CD1c-positive myeloid dendritic cell (primary cell): ENCODE measurements around the gene TTC6.

Experiments used
- DNase-seq: peaks from one replicate; pipeline ENCODE4 v3.0.0-alpha.2; 2016; ENCODE audit errors: extremely low spot score

The TTC6 gene

DNA sequence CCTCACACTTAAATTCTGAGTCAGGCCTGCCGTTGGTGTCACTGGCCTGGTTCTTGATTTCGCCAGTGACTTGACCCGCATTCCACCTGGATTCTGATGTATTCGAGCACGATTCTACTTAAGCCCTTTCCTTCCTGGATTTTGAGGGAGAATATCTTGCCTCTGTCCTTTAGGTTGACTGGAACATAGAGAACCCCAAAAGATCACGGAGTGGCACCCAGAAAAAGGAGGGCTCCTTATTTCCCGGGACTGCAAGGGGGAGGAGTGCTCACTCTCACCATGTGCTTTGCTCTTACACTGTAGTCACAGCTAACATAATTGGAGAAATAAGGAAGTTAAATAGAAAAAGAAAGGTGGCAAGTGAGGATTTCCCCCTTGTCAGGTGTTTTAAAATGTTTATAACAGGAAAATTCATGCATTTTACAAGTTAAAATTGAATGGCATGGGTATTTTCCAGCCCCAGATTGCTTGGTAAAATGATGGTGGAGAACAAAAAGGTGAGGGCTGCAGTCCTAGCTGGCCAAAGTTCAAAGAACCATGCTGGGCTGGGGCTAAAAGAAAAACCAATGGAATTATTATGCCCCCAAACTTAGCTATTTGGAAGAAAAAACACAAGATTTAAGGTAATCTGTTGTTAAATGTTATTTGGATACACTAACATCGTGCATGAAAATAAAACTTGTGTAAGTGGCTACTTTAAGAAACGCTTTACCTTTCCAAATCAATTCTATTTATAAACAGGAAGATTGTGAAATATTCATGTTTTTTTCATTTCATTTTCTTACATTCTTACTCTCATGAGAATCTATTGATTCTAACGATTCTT is 9.2 kb upstream of the TTC6 start:
- DNase-seq, result no peak

DNA sequence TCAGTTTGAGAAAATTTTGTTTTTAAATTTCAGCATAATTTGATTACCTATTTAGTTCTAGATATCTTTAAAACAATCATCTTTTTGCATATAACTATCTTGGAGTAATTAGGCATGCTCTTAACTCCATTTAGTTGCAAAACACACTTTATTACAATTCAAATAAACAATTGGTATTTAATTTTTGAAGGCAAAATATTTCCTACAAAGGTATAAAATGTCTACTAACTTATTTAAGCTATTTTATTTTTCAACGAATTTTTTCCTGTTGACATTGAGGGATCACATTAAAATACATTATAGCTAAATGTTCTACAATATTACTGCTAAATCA is 8.7 kb upstream of the TTC6 start:
- DNase-seq, result no peak

DNA sequence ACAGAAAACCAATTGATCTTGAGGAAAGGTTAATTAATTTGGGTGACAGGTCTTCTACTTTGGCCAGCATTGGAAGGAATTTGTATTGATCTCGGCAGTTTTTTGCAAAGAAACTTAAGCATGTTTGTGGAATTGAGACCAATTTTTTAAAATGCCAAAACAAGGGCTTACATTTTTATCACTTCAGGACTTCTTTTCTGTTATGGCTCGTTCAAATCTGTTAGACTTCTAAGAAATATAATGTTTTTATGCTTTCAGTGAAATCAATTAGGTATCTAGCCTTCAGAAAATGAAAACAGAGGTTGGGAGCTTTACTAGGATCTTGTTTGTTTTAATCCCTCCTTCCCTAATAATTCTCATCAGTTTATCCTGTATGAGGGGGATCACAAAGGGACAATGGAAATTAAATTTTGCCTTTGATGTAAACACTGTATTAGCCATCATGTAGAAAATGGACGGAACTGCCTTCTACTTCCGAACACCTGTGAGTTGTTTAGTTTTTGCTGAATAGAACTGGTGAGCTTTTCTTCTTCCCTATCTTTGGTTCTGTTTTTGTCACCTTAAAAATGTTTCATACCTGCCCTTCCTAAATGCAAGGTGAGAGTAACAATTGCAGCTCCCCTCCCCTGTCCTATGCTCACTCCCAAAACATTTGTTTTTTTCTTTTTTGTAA is 8.2 kb upstream of the TTC6 start:
- no peak for DNase-seq

DNA sequence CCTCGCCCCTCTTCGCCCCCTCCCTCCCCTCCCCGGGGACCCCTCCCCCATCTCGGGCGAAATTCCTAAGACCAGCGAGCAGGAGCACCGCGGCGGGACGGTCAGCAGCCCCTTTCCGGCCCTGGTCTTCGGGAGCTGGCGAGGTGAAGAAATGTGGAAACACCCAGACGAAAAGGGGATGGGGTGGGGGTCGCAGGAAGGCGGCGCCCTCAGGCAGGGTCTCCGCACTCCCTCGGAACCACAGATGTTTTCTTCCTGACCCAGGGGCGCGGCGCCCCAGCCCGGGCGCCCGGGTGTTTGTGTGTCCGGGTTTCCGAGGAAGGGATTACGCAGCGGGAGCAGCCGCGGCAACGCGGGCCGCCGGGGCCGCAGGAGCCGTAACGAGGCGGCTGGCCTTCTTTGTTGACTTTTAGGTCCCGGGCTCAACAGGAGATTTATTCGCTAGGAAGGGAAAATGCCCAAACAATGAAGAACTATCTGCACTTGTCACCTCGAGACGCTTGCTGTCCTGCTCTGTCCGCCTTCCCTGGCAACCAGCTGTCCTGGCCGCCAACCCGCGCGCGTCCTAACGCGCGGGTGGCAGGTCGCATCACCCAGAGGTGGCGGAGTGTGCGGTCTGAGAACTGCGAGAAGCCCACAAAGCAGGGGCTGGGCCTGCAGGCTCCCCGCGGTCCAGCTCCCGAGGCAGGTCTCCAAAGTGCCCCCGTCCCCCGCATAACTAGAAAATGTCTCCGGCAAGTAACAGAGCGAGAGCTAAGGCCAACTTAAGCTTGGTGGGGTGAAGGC is 7.4 kb upstream of the TTC6 start:
- no peak for DNase-seq

DNA sequence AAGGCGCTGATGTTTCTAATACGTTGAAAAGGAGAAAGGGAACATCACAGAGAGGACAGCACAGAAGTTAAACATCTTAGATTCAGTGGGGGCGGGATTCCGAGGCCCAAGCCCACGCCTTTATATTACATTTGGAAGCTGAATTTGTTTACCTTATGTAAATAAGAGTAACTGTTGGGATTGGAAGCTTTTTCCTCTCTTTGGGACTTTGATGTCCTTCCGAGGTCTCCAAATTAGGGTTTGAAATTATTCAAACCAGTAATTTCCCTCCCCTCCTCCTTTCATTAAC is 6.8 kb upstream of the TTC6 start:
- no peak for DNase-seq

DNA sequence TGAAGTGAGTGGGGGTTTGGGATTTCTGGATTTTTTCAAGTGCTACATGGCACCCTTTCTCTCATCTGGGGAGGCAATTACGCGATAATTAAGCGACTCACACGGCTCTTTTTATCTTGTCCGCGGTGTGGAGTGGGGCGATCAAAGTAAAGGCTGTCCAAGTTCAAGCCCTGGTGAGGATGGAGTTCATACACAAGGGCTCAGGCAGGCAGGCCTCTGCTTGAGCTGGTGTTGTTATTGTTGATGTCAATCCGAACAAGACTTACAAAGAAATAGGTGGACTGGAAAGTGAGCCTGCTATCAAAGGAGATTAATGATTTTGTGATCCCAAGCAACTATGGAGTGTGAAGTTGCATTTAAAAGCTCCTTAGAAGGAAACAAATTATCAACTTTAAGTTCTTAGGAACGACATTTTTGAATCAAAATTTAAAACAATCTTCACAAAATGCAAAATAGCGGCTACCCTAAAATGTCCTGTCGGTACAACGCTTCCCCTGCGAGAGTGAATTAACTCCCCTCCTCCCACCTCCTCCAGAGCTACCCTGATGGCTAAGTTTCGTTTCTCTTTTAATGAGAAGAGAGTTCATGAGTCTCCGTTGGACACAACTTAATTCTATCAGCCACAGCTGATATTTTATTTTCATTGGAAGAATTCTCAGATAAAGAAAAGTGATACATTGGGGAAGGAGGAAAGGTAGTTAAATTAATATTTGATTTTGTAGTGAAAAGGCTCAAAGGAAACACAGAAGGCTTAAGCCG is 6.3 kb upstream of the TTC6 start:
- no peak for DNase-seq

DNA sequence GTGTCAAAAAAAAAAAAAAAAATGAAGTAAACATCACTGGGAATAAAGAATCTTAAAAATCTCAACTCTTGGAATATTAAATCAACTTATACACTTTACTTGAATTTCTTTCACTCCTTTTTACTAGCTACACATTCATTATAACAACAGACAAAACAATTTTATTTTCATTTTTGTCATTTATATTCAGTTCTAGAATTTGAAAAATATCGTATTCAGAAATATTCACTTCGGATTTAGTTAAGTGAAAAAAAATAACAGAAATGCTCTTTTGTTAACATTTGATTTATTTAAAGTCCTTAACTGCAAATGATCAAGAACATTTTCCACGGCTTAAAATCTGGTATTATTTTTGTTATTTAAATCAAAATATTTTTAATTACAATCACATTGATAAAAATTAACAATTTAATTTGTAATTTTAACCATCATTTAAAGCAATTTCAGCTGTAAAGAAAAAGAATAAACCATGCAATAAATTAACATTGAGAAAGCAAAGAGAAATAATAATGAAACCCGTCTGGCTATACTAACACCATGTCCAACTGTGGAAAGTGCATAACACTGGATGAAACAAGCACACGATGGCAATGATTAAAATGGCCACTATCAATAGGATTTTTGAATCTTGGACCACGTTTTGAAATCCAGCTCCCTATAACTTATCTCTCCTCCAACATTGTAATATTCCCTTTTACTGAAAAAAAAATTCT is 5.6 kb upstream of the TTC6 start:
- DNase-seq, result no peak

DNA sequence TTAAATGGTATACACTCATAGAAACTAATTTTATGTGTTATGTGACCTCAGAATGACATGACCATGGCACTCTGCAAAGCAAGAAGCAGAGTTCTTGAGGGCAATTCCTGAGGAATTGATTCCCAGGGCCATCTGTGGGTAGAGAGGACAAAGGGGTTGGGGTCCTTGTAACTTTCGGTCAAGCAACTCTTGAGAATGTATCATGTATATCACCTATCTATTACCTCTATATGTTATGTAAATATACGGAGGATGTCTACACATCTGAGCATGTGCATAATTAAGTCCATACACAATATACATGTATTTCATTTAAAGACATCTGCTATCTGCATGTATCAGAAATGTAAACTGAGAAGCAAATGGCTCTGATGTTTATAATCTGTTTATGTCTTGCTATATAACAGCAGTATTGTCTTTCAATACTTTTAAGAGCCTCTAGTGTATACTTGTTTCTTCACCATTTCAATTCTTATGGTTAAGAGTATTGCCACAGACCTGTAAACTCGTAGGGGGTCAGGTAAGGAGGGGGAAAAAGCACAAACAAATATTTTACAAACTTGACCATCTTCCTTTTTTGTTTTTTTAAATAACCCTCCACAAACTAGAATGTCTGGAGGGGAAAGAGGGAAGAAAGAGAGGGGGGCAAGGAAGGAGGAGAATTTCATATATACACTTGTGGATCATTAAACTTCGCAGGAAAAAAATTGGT is 4.8 kb upstream of the TTC6 start:
- DNase-seq, result no peak

DNA sequence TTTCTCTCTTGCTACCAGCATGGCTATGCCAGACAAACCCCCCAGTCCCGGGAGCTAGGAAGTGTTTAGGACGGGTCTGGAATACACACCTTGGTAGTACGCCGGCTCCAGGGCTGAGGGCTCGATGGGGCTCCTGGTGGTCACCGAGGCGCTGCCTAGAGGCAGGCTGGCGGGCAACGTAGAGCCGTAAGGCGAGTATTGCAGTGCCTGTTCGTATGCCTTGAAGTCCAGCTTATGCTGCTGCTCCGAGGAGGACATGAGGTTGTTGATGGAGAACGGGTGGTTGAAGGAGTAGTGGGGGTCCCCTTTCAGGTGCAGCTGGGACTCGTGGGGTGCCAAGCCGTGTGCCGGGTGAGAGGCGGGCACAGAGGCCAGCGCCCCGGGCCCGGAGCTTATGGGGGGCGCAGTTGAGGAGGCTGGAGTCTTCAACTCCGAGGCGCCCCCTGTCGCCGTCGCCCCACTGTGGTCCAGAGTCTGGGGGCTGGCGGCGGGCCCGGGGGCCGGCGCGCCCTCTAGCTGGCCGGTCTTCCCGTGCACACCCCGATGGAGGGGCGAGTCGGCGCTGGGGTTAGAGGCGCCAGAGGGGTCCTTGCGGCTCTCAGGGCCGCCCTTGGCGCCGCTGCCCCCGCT is 4.0 kb upstream of the TTC6 start:
- DNase-seq, result no peak

DNA sequence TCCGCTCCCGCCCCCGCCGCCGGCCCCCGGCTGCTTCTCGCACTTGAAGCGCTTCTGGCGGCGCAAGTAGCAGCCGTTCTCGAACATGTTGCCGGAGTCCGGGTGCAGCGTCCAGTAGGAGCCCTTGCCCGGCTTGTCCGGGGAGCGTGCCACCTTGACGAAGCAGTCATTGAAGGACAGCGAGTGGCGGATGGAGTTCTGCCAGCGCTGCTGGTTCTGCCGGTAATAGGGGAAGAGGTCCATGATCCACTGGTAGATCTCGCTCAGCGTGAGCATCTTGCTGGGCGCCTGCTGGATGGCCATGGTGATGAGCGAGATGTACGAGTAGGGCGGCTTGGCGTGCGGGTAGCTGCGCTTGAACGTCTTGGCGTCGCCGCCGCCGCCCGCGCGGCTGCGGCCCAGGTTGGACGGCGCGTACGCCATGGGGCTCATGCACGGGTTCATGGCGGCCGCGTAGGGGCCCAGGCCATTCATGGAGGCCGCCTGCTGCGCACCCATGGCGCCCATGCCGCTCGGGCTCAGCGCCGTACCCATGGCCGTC is 3.4 kb upstream of the TTC6 start:
- no peak for DNase-seq

DNA sequence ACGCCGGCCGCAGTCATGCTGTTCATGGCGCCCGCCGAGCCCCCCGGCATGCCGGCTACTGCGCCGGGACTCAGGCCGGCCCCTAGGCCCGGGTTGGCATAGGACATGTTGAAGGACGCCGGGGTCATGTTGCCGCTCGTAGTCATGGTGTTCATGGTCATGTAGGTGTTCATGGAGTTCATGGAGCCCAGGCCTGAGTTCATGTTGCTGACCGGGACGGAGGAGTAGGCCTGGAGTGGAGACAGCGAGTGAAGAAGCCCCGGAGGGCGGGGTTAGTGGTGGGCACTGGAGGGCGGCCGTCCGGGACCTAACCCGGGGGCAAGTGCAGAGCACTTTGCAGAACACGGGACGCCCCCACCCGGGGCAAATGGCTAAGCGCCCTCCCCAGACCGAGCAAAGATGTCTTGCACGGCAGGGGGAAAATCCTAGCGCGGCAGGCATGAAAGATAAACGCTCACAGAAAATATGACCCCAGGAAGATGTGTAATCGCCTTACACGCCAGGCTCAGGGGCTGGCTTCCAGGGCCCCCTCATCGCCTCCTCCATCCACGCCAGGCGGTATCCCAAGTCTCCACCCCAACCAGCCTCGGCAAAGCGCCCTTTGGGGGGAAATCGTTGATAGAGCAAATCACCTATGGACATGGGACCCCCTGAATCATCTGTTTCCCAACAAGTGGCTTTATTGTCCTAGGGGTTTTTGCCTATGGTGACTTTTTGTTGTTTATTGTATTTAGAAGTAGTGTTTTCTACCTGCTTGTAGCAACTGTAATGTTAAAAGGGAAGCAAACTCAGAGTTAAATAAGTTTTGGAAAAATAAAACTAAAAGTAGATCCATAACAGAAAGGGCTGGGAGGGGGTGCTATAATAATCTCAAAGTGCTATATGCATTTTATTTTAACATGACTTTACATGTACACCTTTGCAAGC is 2.7 kb upstream of the TTC6 start:
- DNase-seq, result no peak

DNA sequence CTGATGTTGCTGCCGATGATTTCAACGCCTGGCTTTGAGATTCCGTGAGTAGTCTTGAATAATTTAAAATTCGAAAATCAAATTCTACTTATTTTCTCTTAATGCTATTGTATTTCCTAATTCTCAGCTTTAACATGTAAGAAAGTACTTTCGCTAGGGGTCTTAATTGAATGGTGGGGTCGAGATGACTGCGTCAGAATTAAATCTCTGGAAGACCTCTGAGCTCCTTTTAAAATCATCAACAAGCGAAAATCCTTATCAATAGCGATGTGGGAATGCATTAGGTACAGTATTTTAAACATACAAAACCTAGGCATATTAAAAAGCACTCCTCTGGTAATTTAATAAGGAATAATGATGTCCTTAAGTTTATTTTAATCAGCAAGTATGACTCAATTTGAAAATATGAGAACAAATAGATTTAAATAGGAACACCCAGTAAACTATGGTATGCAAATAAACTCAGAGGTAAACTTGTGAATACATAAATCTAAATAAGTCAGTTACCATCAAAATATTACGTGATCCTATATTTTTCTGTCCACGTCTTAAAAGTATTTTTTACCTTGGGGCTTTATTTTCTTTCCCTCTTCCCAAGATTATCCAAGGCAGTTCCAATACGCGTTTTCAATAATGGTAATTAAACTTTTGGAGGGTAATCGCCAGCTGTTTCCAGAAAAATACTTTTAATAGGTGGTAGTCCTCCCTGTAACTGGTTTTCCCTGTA is 1.8 kb upstream of the TTC6 start:
- no peak for DNase-seq

DNA sequence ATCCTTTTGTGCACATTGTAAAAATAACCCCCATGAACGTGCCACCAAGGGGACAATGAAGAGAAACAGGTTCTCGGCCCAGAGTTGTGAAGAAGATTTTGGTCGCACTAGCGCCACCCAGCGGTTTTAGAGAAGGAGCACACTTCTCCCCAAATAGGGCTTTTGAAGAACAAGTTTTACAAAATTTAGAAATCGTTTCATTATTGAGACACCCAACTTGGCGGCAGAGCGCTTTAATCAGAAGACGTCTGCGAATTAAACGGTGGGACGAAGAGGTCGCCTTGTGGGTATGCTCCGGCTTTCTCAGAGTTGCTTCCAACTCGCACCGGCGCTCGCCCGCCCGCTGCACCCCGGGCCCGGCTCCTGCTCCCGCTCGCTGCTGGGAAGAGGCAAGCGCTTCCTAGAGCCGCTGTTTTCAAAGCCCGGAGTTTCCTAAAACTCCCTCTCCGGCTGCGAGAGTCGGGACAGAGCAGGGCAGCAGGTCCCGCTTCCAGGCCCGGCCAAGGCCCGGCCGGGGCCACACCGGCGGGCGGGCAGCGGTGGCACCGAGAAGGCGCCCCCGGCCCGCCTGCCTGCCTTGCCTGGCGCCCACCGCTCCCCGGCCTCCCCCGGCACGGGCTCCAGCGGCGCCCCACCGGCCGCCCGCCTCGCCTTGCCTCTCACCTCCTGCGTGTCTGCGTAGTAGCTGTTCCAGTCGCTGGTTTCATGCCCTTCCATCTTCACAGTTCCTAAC is 1.0 kb upstream of the TTC6 start:
- DNase-seq, result peak; percentile 69

DNA sequence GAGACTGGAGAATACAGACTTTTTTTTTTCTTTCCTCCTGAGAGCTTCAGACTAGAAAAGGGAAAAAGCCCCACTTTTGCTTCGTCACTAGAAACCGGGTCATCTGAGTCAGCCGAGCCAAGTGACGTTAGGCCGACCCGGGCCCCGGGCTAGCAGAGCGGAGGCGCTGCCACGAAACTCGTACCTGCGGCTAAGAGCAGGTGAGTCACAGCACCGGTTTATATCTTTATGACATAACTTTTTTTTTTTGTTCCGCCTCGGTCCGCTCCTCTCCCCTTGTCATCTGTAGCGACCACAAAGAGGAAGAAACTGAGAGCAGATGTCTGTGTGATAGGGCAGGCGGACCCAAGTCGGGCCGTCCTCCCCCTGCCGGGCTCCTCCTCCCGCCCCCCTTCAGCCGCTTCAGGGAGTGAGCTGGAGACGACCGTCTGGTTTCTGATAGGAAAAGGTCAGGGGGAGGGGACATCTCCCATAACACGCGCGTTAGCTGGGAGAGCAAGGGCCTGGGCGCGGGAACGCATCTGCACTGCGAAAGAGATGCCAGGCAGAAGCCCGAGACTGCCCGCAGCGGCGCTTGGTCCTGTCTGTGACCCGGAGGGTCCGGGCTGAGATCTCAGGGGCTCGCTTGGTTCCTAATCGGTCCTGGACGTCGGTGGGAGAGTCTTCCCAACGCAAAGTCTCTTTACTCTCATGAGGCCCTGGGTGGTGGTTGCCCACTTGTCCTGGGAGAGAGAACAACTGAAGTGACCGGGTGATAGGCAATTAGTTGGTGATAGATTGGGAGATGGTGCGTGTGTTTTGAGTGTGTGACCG is 586 bp downstream of the TTC6 start:
- DNase-seq, result peak; percentile 59

DNA sequence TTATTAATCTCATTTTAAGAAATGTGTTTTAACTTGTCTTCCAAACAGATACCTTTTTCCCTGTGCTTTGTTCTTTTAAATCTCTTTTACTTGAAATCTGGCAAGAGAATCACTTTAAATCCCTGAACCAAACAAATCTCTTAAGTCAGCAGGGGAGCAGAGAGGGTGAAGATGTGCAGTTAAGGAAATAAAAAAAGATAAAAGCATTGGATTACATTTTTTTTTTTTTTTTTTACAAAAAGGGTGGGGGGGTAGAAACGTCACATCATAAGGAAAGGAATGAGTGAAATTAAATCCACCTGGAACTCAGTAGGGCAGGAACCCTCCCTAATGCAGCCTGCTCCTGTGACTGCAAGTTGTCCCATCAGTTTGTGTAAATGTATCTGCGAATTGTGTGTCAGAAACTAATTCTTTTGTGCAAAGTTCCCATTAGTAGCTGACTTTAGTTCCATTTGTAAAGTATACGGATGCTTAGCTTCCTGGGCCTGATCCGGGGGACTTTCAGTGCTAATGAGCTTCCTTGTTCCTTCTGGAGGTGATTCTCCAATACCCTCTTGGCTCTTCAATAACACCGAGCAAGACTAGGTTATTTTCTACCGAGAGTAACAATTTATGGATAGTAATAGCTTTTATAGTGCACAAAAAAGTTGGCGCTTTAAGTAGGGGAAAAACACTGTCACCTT is 1.5 kb downstream of the TTC6 start:
- DNase-seq, result no peak

DNA sequence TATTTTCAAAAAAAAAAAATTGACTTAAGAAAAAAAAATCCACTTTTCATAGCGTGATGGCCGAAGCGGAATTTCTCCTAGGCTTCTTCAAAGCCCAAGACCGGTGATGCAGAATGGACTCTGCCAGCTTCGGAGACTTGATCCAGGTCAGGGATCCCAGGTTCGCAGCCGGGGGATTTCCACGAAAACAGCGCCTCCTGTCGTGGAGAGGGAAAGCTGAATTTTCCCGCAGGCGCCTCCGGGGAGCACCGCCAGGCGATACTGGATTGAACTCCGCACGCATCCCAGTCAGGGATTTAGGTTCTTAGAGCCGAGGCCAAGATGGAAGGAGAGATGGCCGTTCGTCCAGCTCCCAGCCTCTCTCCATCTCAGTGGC is 2.1 kb downstream of the TTC6 start:
- no peak for DNase-seq
